Fibroblast of peridontal ligament (primary cell): Measurements from ENCODE around the gene MICALL2.

Experiments used
- DNase-seq: peaks from one replicate; pipeline ENCODE4 v3.0.0-alpha.2; 2010; ENCODE audit errors: extremely low read depth

MICALL2 gene

GRCh38 chr7:1468203-1468602 lies 8.9 kb upstream of the MICALL2 start:
- DNase-seq = no peak

GRCh38 chr7:1466524-1467271 lies 7.4 kb upstream of the MICALL2 start:
- DNase-seq = peak; percentile 55

- no peak for DNase-seq
Measured at GRCh38 chr7:1464694-1465093, 5.4 kb upstream of the MICALL2 start.

GRCh38 chr7:1463676-1464223 lies 4.5 kb upstream of the MICALL2 start:
- DNase-seq = no peak

GRCh38 chr7:1461646-1462375 lies 2.5 kb upstream of the MICALL2 start:
- peak; percentile 5 for DNase-seq

GRCh38 chr7:1460821-1461645 lies 1.8 kb upstream of the MICALL2 start:
- peak; percentile 54 for DNase-seq

- DNase-seq = peak; percentile 22
Measured at GRCh38 chr7:1459920-1460820, 900 bp upstream of the MICALL2 start.

- peak; percentile 96 for DNase-seq
Measured at GRCh38 chr7:1459512-1459892, 232 bp upstream of the MICALL2 start.

- peak; percentile 17 for DNase-seq
Measured at GRCh38 chr7:1457949-1458682, 1.2 kb downstream of the MICALL2 start.

- no peak for DNase-seq
Measured at GRCh38 chr7:1457059-1457948, 2.0 kb downstream of the MICALL2 start.

- DNase-seq = no peak
Measured at GRCh38 chr7:1455955-1456354, 3.3 kb downstream of the MICALL2 start.

- no peak for DNase-seq
Measured at GRCh38 chr7:1455241-1455939, 3.9 kb downstream of the MICALL2 start.

GRCh38 chr7:1454542-1454941 lies 4.7 kb downstream of the MICALL2 start:
- no peak for DNase-seq

- no peak for DNase-seq
Measured at GRCh38 chr7:1452205-1452604, 7.1 kb downstream of the MICALL2 start.

- DNase-seq = no peak
Measured at GRCh38 chr7:1450987-1451386, 8.3 kb downstream of the MICALL2 start.

- DNase-seq = no peak
Measured at GRCh38 chr7:1450431-1450830, 8.8 kb downstream of the MICALL2 start.

- DNase-seq = no peak
Measured at GRCh38 chr7:1449951-1450350, 9.3 kb downstream of the MICALL2 start.

- no peak for DNase-seq
Measured at GRCh38 chr7:1449501-1449900, 9.8 kb downstream of the MICALL2 start.

- no peak for DNase-seq
Measured at GRCh38 chr7:1448958-1449357, 10.3 kb downstream of the MICALL2 start.
